ENCODE measurements around the gene LAMP2.

DNA sequence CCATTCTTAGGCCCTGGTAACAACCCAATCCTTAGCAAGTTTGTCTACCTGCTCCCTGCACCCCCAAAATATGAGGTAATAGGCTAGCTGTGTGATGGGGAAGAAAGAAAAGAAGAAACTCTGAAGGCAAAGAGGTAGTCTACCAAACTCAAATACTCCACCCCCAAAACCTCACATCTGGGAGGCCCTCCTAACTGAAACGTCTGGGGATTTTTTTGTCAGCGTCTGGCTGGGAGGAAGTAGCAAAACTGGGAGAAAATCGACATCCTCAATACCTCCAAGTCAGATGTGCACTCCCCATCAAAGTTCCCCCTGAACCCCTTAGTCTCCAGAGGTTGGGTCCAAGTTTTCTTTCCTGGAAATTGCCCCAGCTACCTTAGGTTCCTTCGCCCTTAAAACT is 1.0 kb downstream of the LAMP2 start:
- TF ChIP-seq YY1 (tag by site-specific recombination; IDR thresholded peaks at IDR 0.05) (no peak), ZNF274 (IDR thresholded peaks at IDR 0.05; ENCODE audit: low read length) (no peak), ZNF274 (tag by site-specific recombination; IDR thresholded peaks at IDR 0.05; ENCODE audit: borderline replicate concordance) (no peak), ZSCAN30 (tag by site-specific recombination; IDR thresholded peaks at IDR 0.05) (no peak), ZNF341 (tag by site-specific recombination; IDR thresholded peaks at IDR 0.05; ENCODE audit: low read depth) (no peak)
- TF ChIP-seq, protein P1, sequence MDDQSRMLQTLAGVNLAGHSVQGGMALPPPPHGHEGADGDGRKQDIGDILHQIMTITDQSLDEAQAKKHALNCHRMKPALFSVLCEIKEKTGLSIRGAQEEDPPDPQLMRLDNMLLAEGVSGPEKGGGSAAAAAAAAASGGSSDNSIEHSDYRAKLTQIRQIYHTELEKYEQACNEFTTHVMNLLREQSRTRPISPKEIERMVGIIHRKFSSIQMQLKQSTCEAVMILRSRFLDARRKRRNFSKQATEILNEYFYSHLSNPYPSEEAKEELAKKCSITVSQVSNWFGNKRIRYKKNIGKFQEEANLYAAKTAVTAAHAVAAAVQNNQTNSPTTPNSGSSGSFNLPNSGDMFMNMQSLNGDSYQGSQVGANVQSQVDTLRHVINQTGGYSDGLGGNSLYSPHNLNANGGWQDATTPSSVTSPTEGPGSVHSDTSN (CRISPR knock-in tag; IDR thresholded peaks at IDR 0.05) = no peak
- TF ChIP-seq, protein P2, sequence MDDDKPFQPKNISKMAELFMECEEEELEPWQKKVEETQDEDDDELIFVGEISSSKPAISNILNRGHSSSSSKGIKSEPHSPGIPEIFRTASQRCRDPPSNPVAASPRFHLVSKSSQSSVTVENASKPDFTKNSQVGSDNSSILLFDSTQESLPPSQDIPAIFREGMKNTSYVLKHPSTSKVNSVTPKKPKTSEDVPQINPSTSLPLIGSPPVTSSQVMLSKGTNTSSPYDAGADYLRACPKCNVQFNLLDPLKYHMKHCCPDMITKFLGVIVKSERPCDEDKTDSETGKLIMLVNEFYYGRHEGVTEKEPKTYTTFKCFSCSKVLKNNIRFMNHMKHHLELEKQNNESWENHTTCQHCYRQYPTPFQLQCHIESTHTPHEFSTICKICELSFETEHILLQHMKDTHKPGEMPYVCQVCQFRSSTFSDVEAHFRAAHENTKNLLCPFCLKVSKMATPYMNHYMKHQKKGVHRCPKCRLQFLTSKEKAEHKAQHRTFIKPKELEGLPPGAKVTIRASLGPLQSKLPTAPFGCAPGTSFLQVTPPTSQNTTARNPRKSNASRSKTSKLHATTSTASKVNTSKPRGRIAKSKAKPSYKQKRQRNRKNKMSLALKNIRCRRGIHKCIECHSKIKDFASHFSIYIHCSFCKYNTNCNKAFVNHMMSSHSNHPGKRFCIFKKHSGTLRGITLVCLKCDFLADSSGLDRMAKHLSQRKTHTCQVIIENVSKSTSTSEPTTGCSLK (tag by site-specific recombination; IDR thresholded peaks at IDR 0.05) = no peak
- TF ChIP-seq, protein P3, sequence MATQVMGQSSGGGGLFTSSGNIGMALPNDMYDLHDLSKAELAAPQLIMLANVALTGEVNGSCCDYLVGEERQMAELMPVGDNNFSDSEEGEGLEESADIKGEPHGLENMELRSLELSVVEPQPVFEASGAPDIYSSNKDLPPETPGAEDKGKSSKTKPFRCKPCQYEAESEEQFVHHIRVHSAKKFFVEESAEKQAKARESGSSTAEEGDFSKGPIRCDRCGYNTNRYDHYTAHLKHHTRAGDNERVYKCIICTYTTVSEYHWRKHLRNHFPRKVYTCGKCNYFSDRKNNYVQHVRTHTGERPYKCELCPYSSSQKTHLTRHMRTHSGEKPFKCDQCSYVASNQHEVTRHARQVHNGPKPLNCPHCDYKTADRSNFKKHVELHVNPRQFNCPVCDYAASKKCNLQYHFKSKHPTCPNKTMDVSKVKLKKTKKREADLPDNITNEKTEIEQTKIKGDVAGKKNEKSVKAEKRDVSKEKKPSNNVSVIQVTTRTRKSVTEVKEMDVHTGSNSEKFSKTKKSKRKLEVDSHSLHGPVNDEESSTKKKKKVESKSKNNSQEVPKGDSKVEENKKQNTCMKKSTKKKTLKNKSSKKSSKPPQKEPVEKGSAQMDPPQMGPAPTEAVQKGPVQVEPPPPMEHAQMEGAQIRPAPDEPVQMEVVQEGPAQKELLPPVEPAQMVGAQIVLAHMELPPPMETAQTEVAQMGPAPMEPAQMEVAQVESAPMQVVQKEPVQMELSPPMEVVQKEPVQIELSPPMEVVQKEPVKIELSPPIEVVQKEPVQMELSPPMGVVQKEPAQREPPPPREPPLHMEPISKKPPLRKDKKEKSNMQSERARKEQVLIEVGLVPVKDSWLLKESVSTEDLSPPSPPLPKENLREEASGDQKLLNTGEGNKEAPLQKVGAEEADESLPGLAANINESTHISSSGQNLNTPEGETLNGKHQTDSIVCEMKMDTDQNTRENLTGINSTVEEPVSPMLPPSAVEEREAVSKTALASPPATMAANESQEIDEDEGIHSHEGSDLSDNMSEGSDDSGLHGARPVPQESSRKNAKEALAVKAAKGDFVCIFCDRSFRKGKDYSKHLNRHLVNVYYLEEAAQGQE (tag by site-specific recombination; IDR thresholded peaks at IDR 0.05) = no peak
